GM21619 (cell line): ENCODE data around the gene CCDC106.

ENCODE experiments used
- ATAC-seq: cut with Tn5 transposase; IDR thresholded peaks from one replicate; pipeline ENCODE4 v1.9.1; 2021; ENCODE audit not compliant: unreplicated experiment

The CCDC106 gene

DNA sequence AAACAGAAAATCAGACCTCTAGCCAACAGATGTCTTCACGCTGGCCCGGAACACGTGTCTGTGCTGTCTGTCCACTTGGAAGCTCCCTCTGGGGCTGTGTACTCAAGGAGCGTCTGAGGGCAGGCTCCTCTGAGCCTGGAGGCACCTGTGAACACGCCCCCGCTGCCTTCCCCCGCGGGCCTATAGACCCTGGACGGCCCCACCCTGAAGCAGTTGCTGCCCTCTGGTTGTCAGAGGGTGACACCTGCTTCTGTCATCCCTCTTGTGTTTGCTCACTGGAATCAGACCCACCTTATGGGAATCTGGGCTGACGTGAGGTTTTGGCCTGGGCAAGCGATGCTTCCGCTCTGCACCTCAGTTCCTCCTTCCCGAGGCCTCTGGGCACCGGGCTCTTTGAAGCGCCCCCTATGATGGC is 46.2 kb downstream of the CCDC106 start:
- ATAC-seq = no peak

DNA sequence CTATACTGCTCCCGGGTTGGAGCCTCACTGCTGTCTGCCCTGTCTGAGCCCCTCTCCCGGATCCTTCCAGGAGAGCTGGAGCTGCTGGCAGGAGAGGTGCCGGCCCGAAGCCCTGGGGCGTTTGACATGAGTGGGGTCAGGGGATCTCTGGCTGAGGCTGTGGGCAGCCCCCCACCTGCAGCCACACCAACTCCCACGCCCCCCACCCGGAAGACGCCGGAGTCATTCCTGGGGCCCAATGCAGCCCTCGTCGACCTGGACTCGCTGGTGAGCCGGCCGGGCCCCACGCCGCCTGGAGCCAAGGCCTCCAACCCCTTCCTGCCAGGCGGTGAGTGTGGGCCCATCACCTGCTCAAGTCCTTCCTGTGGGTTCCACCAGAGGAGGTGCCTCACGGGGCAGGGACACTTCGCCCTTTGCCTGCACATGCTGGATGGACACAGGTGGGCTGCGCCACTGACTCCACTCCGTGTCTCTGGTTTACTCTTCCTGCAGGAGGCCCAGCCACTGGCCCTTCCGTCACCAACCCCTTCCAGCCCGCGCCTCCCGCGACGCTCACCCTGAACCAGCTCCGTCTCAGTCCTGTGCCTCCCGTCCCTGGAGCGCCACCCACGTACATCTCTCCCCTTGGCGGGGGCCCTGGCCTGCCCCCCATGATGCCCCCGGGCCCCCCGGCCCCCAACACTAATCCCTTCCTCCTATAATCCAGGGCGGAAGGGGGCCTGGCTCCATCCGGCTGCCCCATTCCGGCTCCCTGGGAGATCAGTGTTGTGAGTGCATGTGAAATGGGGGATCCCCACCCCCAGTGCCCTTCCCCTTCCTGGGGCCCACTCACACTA is 46.9 kb downstream of the CCDC106 start:
- no peak for ATAC-seq

DNA sequence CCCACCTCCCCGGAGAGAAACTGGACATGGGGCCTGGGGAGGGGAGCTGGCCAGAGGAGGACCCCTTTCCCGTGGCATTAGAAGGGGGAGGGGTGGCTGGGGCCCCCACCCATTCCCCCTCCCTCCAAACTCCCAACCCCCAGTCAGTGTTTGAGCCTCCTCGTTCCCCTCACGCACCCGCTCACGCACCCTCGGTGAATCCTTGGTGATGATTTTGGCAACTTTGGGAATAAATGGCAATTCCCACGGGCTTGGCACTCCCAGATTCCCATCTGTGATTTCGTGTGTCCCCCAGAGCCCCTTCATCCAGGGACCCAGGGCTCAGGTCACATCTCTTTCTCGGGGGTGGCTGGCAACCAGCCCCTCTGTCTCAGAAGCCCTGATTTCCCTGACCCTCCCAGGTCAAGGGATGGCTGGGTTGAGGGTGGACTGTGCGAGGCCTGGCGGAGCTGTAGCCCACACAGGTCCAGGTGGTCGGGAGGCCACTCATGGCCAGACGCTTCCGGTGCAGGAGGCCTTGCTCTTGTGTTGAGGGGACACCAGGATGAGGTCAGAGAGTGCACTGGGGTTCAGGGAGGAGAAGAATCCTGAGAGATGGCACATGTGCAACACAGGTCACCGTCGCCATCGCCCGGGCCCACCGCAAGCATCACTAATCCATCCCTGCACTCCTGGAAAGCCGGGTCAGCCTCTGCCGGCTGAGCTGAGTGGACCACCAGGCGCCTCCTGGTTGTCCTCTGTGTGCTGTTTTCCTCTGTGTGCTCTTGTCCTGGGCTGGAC is 47.7 kb downstream of the CCDC106 start:
- no peak for ATAC-seq

DNA sequence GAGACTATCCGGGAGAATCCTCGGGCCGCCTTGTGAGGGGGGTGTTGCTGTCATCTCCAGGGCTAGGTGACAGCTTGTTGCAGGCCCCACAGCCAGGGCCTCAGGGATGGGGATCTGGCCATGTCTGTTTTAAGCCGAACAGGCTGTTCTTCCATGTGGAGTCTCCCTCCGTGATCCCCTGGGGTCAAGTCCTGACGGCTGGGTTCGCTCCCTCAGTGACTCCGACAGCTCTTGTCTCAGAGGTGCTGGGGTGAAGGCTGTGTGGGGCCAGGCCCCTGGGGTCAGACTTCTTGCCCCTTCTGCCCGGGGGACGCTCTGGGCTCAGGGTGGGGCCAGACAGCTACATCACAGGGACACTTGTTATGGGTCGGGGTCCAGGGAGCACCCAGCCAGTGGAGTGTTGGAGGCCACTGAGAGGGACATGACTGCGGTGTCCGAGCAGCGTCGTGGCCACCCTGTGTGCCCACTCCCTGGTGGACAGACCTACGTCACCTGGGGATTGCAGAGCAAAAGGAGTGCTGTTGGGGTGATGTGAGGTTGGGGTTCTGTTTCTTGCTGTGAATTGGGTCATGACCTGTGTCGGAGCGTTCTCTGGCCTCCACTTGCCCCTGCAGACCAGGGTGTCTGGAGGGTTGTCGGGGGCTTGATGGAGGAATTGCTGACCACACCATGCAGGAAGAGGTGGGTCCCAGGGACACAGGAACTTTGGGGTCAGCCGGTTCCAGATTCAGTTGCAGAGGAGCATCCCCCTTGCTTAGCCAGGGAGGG is 48.5 kb downstream of the CCDC106 start:
- no peak for ATAC-seq

DNA sequence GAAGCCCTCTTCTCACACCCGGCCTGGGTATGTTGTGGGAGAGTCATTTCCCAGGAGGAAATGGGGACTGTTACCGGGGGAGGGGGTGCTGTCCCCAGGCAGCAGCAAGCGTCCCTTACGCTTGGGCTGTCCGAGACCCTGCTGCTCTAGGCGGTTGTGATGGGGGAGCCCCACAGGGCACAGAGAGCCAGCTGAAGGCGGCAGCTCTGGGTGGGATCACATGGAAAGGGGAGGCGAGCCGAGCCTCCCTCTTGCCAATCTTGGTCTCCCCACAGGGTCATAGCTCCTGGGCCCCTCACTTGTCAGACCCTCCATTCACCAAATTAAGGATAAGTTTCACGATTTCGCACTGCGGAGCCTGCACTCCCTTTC is 49.0 kb downstream of the CCDC106 start:
- ATAC-seq = no peak

DNA sequence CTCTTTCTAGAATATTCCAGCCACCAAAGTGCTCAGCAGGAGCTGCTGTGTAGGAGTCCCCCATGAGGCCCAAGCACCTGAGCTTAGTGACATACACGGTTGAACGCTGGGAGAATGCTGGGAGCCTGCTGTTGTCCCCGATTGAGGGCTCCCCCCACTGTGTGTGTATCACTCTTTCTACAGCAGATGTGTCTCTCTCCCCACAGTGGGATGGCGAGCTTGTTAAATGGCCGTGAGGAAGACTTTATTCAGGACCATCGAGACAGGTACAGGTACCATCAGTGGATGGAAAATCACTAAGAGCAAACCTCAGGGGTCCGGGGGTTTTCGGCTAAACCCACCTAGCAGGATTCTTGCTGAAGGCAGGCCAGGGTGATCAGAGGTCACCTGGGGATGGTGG is 49.7 kb downstream of the CCDC106 start:
- ATAC-seq = no peak

DNA sequence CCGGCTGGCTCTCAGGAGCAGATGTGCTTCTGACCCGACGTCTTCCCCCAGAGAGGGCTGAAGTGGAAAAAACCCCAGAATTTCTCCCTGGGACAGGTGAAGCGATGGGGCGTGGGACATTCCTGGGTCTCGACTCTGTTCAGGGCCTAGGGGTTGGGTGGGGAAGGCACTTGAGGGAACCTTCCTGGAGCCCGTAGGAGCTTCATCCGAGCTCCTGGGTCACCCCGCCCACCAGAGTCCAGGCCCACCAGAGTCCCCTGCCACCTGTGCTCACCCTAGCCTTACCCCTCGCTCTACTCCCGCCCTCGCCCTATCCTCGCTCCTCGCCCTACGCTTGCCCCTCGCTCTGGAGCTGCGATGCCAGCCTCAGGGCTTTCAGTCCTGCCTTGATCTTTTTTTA is 50.2 kb downstream of the CCDC106 start:
- no peak for ATAC-seq

DNA sequence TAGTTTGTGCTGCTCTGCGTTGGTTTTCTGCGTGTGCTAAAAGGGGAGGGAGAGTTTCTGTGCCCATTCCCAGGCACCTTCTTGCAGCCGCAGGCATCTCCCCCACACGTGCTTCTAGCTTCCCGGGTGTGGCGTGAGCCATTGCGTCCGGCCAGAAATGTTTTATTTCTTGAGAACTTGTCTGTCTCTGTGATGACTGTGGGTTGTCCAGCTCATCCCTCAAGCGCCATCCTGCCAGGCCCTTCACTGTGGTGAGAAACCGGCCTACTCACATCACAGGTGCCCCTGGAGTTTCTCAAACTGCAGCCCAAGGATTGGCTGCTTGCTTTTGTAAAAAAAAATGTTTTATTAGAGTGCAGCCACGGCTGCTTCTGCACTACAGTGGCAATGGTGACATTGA is 51.2 kb downstream of the CCDC106 start:
- no peak for ATAC-seq

DNA sequence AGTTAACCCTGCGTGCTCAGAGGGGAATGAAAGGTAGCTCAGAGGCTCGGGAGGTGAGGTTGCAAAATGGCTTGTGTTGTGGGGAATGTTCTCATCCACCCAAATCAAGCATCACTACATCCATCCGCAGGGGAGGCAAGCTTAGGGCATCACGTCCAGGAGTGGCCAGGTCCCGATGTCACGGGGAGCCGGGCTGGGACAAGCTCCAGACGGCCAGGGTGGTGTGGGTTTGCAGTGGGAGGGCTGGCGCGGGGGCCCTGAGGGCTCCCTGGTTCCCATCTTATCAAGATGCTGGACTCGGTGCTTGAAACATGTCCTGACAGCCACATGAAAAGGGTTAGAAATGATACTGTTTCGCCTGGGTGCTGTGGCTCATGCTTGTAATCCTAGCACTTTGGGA is 52.8 kb downstream of the CCDC106 start:
- no peak for ATAC-seq

DNA sequence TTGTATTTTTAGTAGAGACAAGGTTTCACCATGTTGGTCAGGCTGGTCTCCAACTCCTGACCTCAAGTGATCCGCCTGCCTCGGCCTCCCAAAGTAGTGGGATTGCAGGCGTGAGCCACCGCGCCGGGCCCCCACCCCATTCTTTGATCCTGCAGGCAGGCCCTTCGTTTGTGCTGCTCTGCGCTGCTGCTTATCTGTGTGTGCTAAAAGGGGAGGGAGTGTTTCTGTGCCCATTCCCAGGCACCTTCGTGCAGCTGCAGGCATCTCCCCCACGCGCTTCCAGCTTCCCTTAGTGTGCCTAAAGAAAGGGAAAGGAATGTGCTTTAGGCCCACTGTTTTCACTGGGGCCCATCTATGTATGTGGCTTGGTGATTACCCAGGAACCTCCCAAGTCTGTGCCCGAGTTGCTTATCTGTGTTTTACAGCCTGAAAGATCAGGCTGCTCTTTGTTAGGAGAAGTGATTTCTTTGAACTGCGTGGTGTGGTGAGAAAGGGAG is 54.2 kb downstream of the CCDC106 start:
- ATAC-seq = no peak
